ENCODE measurements around the gene HCAR1.
"Not testable (repeated sequence)": the region's sequence is repeated elsewhere in the genome, so short reads cannot be mapped to it uniquely, and the experiment has no call there.

- TF ChIP-seq, protein P1, sequence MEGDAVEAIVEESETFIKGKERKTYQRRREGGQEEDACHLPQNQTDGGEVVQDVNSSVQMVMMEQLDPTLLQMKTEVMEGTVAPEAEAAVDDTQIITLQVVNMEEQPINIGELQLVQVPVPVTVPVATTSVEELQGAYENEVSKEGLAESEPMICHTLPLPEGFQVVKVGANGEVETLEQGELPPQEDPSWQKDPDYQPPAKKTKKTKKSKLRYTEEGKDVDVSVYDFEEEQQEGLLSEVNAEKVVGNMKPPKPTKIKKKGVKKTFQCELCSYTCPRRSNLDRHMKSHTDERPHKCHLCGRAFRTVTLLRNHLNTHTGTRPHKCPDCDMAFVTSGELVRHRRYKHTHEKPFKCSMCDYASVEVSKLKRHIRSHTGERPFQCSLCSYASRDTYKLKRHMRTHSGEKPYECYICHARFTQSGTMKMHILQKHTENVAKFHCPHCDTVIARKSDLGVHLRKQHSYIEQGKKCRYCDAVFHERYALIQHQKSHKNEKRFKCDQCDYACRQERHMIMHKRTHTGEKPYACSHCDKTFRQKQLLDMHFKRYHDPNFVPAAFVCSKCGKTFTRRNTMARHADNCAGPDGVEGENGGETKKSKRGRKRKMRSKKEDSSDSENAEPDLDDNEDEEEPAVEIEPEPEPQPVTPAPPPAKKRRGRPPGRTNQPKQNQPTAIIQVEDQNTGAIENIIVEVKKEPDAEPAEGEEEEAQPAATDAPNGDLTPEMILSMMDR (IDR thresholded peaks at IDR 0.05), result not testable (repeated sequence)
- TF ChIP-seq EZH2 (IDR thresholded peaks at IDR 0.05; ENCODE audit: borderline replicate concordance, insufficient read depth, low read depth, low read length, poor library complexity, severe bottlenecking), result not testable (repeated sequence)
Measured at GRCh38 chr12:122716658-122717057, 14.0 kb downstream of the HCAR1 start, which contains the start of gene HCAR3.

Data from B cell (primary cell).